ENCODE measurements around the gene RASGRP4. TPM values are rescaled to one million over a fixed set of nuclear protein-coding genes. Genes with fewer than 3 reads are reported as not detected.

Gene RASGRP4
- polyA plus RNA-seq, 2 of the 4 experiments (the other 2 are of a cell fraction) = 0.22 to 0.30 TPM

- no peak for DNase-seq (ENCODE audit: low read depth in 1 of 2, low spot score in 1 of 2)
- ChIA-PET POLR2A (no interaction called here), CTCF (interaction anchor here (1.0 kb wide), 1 partner anchor 41 kb away, joined by 5 read pairs; the partner anchor contains the start of gene FAM98C)
- no peak for FAIRE-seq
- H3K4me3 ChIP-seq = no peak overlapping the region
- no peaks in the 10 kb centered on the region for H3K9me3 ChIP-seq
- H3K4me2 ChIP-seq = no peak overlapping the region
- ATAC-seq = peak; percentile 17 to 31; a peak in 4 of 6 replicates
- H3K27ac ChIP-seq = no peak overlapping the region
- no peak for TF ChIP-seq BHLHE40 (IDR thresholded peaks at IDR 0.05; ENCODE audit: low read depth, low read length)
- TF ChIP-seq GATA3 (IDR thresholded peaks at IDR 0.05; ENCODE audit: borderline replicate concordance) = no peak
- no peak for TF ChIP-seq MAX (IDR thresholded peaks at IDR 0.05)
- no peak for TF ChIP-seq EHF (CRISPR knock-in tag; IDR thresholded peaks at IDR 0.05)
- TF ChIP-seq JUN (IDR thresholded peaks at IDR 0.05) = no peak
- TF ChIP-seq NR3C1 (IDR thresholded peaks at IDR 0.05) = no peak
- TF ChIP-seq CBX2 (IDR thresholded peaks at IDR 0.05; ENCODE audit: borderline replicate concordance, low read depth) = no peak
- TF ChIP-seq RARB (CRISPR knock-in tag; IDR thresholded peaks at IDR 0.05) = no peak
- no peak for TF ChIP-seq CHD4 (IDR thresholded peaks at IDR 0.05; ENCODE audit: borderline replicate concordance)
- TF ChIP-seq HDAC2 (IDR thresholded peaks at IDR 0.05) = no peak
- TF ChIP-seq ATOH8 (CRISPR knock-in tag; IDR thresholded peaks at IDR 0.05; ENCODE audit: low read depth) = no peak
- TF ChIP-seq ZNF302 (CRISPR knock-in tag; IDR thresholded peaks at IDR 0.05) = no peak
- no peak for TF ChIP-seq MAZ (IDR thresholded peaks at IDR 0.05; ENCODE audit: borderline replicate concordance, low read depth, low read length)
- TF ChIP-seq POLR2AphosphoS2 (conservative IDR thresholded peaks at IDR 0.05; ENCODE audit: low read length) = no peak
- no peak for TF ChIP-seq HOXA7 (CRISPR knock-in tag; IDR thresholded peaks at IDR 0.05)
- TF ChIP-seq CTCF (IDR thresholded peaks at IDR 0.05) = no peak
- H3K4me1 ChIP-seq = no peaks in the 10 kb centered on the region
- WGBS (ENCODE audit: missing lambda C conversion rate) = 54% methylated on average over 15 of the region's 15 CpGs
Observed at GRCh38 chr19:38443458-38443999, 17.5 kb upstream of the RASGRP4 start.

- no peaks in the 10 kb centered on the region for H3K4me1 ChIP-seq
- TF ChIP-seq JUNB (IDR thresholded peaks at IDR 0.05) (no peak), USF2 (IDR thresholded peaks at IDR 0.05) (peak; percentile 45; the same call in 1 of the 2 replicates)
- CTCF ChIA-PET = interaction anchor here (1.0 kb wide), 1 partner anchor 40 kb away, joined by 5 read pairs; the partner anchor contains the start of gene FAM98C
- 67% methylated on average over 9 of the region's 9 CpGs for WGBS (ENCODE audit: missing lambda C conversion rate)
- DNase-seq (ENCODE audit: low read depth in 1 of 2, low spot score in 1 of 2) (no peak), ATAC-seq (0 out of 6 replicates have a peak, but pooled peaks of 1 of the 2 experiments have one; percentile 3), FAIRE-seq (no peak)
- POLR2A ChIA-PET = no interaction called here
- H3K27ac ChIP-seq = no peak overlapping the region
- H3K4me3 ChIP-seq = no peak overlapping the region
- no peak overlapping the region for H3K4me2 ChIP-seq
- no peaks in the 10 kb centered on the region for H3K9me3 ChIP-seq
Observed at GRCh38 chr19:38442736-38443135, 16.7 kb upstream of the RASGRP4 start.

GRCh38 chr19:38441657-38442348, 15.8 kb upstream of the RASGRP4 start:
- ATAC-seq (peak; percentile 46 to 81; a peak in 5 of 6 replicates), FAIRE-seq (no peak), DNase-seq (ENCODE audit: low read depth in 1 of 2, low spot score in 1 of 2) (peak in 1 of 2 experiments; percentile 60)
- H3K9me3 ChIP-seq = no peaks in the 10 kb centered on the region
- whole genome bisulfite sequencing (ENCODE audit: missing lambda C conversion rate) = 45% methylated on average over 7 of the region's 7 CpGs
- no peak overlapping the region for H3K27ac ChIP-seq
- ChIA-PET CTCF (interaction anchor here (8.2 kb wide), 1 partner anchor 39 kb away, joined by 65 read pairs; the partner anchor contains the start of gene FAM98C), POLR2A (no interaction called here)
- 0 out of 2 replicates have a peak, but pooled peaks have one; percentile 24 for TF ChIP-seq RCOR1 (IDR thresholded peaks at IDR 0.05; ENCODE audit: low read depth, low read length)
- peak in 1 of 2 experiments; percentile 37; a peak in 1 of 5 replicates for TF ChIP-seq RAD21 (conservative IDR thresholded peaks at IDR 0.05 in 1 of 2, IDR thresholded peaks at IDR 0.05 in 1 of 2)
- 0 out of 3 replicates have a peak, but pooled peaks have one; percentile 10 for TF ChIP-seq SMC3 (IDR thresholded peaks at IDR 0.05)
- TF ChIP-seq HOXA7 (CRISPR knock-in tag; IDR thresholded peaks at IDR 0.05) = no peak
- H3K4me2 ChIP-seq = no peak overlapping the region
- no peak overlapping the region for H3K4me3 ChIP-seq
- no peaks in the 10 kb centered on the region for H3K4me1 ChIP-seq

Measured in A549 (cell line).